Measurements from ENCODE around the gene DGKQ. TPM values are rescaled to one million over a fixed set of nuclear protein-coding genes. Genes with fewer than 3 reads are reported as not detected.

DGKQ gene
- total RNA-seq, 1 experiment from 2014 or later: 25.0 TPM

- no peak for DNase-seq (ENCODE audit: low spot score)
Measured at GRCh38 chr4:962231-963208, 10.8 kb downstream of the DGKQ start.

- DNase-seq (ENCODE audit: low spot score): no peak
Measured at GRCh38 chr4:961351-962230, 11.8 kb downstream of the DGKQ start.

GRCh38 chr4:960636-961350 is 12.6 kb downstream of the DGKQ start:
- DNase-seq (ENCODE audit: low spot score): no peak

- DNase-seq (ENCODE audit: low spot score): no peak
Measured at GRCh38 chr4:960140-960635, 13.2 kb downstream of the DGKQ start.

- no peak for DNase-seq (ENCODE audit: low spot score)
Measured at GRCh38 chr4:959338-960139, 13.8 kb downstream of the DGKQ start.

GRCh38 chr4:958696-959337 is 14.6 kb downstream of the DGKQ start:
- DNase-seq (ENCODE audit: low spot score): no peak

- DNase-seq (ENCODE audit: low spot score): no peak
Measured at GRCh38 chr4:958314-958665, 15.1 kb downstream of the DGKQ start.

GRCh38 chr4:957581-958313 is 15.6 kb downstream of the DGKQ start:
- no peak for DNase-seq (ENCODE audit: low spot score)

- no peak for DNase-seq (ENCODE audit: low spot score)
Measured at GRCh38 chr4:957231-957580, 16.2 kb downstream of the DGKQ start.

- DNase-seq (ENCODE audit: low spot score): no peak
Measured at GRCh38 chr4:956531-957230, 16.7 kb downstream of the DGKQ start.

GRCh38 chr4:955931-956381 is 17.4 kb downstream of the DGKQ start:
- no peak for DNase-seq (ENCODE audit: low spot score)

GRCh38 chr4:955161-955921 is 18.0 kb downstream of the DGKQ start:
- DNase-seq (ENCODE audit: low spot score): no peak

- no peak for DNase-seq (ENCODE audit: low spot score)
Measured at GRCh38 chr4:954211-955020, 19.0 kb downstream of the DGKQ start.

GRCh38 chr4:953574-953915 is 19.8 kb downstream of the DGKQ start:
- no peak for DNase-seq (ENCODE audit: low spot score)

GRCh38 chr4:952881-953573 is 20.3 kb downstream of the DGKQ start:
- no peak for DNase-seq (ENCODE audit: low spot score)

- no peak for DNase-seq (ENCODE audit: low spot score)
Measured at GRCh38 chr4:951594-952468, 21.5 kb downstream of the DGKQ start.

All from A172 (cell line).